ENCODE data around the gene CEP41.
A peak's percentile ranks its signal among the peaks of the same experiment; 100 is the strongest.

Gene CEP41

GRCh38 chr7:130440527-130441365 is at the start of gene CEP41:
Gene CEP41, minus strand, starts transcription at chr7:130441016. Its CDS starts 50 bp downstream, at chr7:130440966.
- peak; percentile 69 to 93 (median 83) for DNase-seq

- DNase-seq = no peak
Measured at GRCh38 chr7:130490311-130490791, 49.5 kb upstream of the CEP41 start.

- DNase-seq = no peak
Measured at GRCh38 chr7:130489140-130489983, 48.5 kb upstream of the CEP41 start.

GRCh38 chr7:130488392-130489139 is 47.8 kb upstream of the CEP41 start:
- DNase-seq = no peak

- no peak for DNase-seq
Measured at GRCh38 chr7:130486954-130487436, 46.2 kb upstream of the CEP41 start.

- DNase-seq = peak in 2 of 4 experiments; percentile 6 to 21
Measured at GRCh38 chr7:130486114-130486953, 45.5 kb upstream of the CEP41 start.

GRCh38 chr7:130485734-130486113 is 44.9 kb upstream of the CEP41 start:
- DNase-seq = no peak

- no peak for DNase-seq
Measured at GRCh38 chr7:130483031-130483430, 42.2 kb upstream of the CEP41 start.

- no peak for DNase-seq
Measured at GRCh38 chr7:130481898-130482297, 41.1 kb upstream of the CEP41 start.

- no peak for DNase-seq
Measured at GRCh38 chr7:130479716-130480400, 39.0 kb upstream of the CEP41 start.

- DNase-seq = no peak
Measured at GRCh38 chr7:130478991-130479390, 38.2 kb upstream of the CEP41 start.

GRCh38 chr7:130476297-130477150 is 35.7 kb upstream of the CEP41 start:
- DNase-seq = no peak

- no peak for DNase-seq
Measured at GRCh38 chr7:130475776-130476175, 35.0 kb upstream of the CEP41 start.

GRCh38 chr7:130473876-130474275 is 33.1 kb upstream of the CEP41 start:
- no peak for DNase-seq

- no peak for DNase-seq
Measured at GRCh38 chr7:130473289-130473688, 32.5 kb upstream of the CEP41 start.

GRCh38 chr7:130471974-130472373 is 31.2 kb upstream of the CEP41 start:
- no peak for DNase-seq

GRCh38 chr7:130468612-130469011 is 27.8 kb upstream of the CEP41 start:
- DNase-seq = no peak

- DNase-seq = no peak
Measured at GRCh38 chr7:130463553-130464434, 23.0 kb upstream of the CEP41 start.

GRCh38 chr7:130461272-130461671 is 20.5 kb upstream of the CEP41 start:
- DNase-seq = no peak
